Stimulated activated CD4-positive, alpha-beta T cell treated with anti-CD3 and anti-CD28 coated beads, Interleukin-15, amount 100 ng/mL, for 1 hour (primary cell): Measurements from ENCODE around the gene CALB2.
"Not testable (repeated sequence)": the region's sequence is repeated elsewhere in the genome, so short reads cannot be mapped to it uniquely, and the experiment has no call there.

Source experiments
- DNase-seq, 2 donors: peaks; one replicate each; pipeline ENCODE4 v3.0.0-alpha.2; 2020; ENCODE audit warnings: low read depth in 1 of 2, low spot score in 1 of 2

The CALB2 gene

DNA sequence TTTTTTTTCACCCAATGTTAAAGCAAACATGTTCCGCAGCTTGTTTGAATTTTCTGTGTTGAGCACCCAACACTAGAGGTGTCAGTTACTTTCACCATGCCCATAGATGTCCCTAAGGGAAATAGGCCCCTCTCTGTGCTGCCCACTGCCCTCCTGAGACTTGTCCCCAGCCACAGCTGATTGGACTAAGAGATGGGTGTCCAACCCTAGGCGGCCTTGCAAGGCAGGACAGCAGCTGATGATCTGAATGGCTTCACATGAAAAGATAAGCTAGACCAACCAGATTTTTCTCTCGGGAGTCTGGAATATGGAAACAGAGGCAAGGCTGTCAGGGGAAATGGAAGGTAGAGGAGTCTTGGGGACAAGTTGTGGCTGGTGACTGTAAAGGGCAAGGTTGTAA is 6.1 kb upstream of the CALB2 start:
- DNase-seq = no peak

DNA sequence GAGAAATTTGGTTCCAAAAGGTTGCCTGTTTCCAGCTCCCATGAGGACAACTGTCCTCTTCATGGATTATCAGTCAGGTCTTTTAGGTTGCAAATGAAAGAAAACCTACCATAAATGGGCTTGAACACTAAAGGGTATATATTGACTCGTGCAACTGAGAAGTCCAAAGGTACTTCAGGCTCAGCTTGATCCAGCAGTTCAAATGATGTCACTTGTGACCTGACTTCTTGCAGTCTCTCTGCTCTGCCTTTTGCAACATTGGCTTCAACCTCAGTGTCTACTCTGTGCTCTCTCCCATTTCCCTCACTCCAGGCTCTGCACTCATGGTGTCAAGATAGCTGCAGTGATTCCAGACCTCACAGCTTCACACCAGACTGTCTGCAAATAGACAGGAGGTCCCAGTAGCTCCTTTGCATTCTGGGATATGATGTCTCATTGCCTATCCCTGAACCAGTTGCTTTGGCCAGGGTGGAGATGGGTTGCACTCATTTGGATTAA is 5.5 kb upstream of the CALB2 start:
- no peak for DNase-seq

DNA sequence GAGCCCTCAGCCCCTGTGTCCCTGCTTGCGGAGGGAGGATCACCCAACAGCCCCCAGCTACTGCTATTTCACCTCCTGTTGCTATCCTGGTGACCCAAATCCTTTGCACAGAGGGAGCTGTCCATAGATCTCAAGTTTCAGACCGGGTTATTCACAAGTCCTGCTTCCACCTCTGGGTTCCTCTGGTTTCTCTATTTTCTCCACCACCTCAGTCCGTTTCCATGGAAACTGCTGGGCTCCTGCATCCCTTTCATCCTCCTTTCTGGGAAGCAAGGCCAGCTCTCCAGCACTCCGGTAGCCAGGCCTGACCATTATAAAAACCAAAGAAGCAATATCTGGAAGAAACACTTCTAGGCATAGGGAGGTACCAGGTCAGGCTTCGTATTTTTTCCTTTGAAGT is 4.8 kb upstream of the CALB2 start:
- DNase-seq = no peak

DNA sequence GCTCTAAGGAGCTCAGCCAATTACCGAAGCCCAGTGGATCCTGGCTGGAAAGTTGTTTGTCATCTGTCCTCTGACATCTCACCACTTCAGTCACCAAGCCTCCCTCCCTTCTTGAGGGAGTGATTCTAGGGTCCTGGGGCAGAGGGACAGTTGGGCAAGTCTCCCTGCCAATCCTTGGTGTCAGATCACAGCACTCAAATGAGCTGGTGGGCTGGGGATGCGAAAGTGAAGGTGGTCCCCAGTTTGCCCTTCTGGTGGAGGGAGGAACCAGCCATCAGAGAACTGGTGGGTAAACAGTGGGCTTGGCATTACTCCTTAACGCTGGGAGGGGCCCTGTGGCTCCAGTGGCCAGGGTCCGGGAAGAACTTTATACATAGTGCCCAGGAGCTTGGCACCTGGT is 4.4 kb upstream of the CALB2 start:
- no peak for DNase-seq

DNA sequence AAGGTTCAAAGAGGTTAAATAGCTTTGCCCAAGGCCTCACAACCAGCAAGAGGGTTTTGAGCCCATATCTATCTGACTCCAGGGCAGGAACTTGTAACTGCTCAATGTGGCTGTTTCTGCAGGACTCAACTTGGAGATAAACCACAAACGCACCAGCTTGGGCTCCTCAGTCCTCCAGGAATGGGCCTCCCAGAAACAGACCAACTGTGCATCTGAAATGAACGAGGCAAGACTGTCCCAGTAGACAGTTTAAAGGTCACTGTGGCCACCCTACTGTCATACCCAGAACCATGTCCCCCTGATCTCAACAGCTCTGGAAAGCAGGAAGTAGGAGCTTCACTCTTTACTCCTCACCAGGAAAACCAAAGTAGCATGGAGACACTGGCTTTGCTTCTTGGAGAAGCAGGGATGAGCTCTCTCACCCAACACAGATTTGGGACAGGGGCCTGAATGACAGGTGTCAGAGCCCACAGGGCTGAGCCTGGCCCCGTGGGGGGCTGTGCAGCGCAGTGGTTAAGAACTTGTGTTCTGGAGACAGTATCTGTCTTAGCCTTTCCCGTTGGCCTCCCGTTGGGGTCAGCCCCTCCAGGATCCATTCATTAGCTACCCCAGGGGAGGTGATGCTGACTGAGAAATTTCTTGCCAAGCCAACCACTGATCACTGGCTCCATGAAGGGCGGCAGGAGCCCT is 2.3 kb upstream of the CALB2 start:
- no peak for DNase-seq

DNA sequence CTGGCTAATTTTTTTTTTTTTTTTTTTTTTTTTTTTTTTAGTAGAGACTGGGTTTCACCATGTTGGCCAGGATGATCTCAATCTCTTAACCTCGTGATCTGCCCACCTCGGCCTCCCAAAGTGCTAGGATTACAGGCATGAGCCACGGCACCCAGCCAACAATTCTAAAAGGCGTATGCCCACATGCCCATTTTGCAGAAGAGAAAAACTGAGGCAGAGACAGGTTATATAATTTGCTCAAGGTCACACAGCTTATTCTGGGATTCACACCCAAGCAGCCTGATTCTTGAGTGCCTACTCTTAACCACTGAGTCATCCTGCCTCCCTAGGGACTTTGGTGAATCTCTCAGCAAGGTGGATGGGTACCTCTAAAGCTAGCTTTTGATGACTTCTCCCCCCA is 1.6 kb upstream of the CALB2 start:
- DNase-seq = not testable (repeated sequence)

DNA sequence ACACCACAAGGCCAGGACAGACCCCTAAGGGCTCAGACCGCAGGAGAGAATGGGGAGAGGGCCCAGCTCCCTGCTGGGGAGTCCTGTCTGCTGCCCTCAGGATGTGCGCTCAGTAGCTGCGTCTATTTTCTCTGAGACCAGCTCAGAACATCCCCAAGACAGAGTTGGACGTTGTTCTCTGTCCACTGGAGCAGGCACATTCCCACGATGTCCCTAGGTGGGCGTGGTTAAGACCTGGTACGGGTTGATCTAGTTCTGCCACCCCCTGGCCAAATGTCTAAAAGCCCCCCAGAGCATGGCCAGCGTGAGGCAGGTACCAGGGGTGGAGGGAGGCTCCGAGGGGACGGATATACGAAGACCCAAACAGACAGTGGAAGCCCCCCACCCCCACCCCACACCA is 842 bp upstream of the CALB2 start:
- no peak for DNase-seq

DNA sequence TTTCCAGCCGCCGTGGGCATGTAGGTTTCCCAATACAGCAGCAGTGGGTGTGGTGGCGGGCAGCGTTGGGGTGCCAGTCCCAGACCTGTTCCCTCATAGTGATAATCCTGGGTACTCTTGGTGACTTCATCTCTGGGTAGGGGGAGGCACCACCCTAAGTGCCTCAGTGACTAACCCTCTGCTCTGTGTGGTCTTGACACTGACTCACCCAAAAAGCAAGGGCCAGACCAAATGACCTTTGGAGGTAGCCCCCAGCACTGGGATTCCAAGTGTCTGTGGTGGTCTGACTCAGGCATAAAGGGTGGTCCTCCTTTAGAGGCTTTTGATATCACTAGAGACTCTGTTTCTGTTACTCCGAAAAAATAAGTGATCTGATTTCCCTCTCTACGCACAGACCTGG is 908 bp downstream of the CALB2 start:
- DNase-seq = no peak

DNA sequence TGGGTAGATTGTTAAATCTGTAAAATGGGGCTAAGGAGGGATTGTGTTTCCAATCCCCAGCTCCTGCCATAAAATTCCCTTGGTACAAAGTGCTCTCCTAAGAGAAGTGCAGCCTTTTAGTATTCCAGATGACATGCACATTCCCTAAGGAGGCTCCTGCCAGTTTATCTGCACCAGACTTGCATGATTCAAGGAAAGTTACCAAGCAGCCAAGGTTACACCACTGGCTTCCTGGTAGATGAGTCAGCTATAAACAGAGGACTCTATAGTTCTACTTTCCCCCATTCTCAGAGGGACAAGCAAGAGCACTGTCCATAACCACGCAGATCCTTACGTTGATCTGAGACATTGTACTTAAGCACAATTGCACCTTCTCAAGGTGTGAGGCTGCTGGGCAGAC is 1.9 kb downstream of the CALB2 start:
- no peak for DNase-seq

DNA sequence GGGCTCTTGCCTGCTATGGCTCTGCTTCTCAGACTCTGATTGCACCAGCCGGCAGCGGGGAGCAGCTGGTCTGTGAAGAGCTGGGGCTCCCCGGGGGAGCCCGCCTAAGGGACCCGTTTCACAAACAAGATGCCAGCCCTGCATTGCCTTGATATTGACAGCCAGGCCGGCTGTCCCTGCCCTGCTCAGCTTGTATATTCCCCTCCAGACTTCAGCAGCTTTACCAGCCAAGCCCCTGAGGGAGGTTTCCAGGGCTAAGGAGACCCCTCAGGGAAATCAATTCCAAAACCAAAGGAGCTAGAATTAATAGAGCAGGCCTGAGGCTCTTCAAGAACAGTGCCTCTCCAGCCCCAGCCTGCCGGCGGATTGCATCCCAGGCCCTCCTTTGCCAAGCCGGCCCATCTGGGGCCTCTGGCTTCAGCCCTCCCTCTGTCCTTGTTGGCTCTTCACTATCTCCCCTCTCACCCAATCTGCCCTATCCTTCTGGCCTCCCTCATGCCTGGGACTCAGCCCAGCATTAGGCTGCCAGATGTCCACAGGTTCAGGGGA is 5.7 kb downstream of the CALB2 start:
- DNase-seq = no peak

DNA sequence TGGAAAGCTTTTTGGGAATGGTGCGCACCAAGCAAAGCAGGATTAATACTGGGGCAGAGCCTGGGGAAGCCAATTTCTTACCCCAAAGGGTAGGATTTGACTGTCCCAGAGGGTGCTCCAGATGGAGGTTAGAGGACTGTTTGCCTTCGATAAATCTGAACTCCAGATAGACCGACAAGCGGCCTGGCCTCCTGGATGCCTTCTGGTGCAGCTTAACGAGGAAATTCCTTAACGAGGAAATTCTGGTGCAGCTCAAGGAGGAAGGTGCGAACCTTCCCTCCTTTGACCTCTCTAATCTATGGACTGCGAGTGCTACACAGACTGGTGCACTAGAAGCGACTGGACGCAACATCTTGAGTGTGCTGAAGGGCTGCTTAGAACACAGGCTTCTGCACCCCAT is 6.5 kb downstream of the CALB2 start:
- no peak for DNase-seq

DNA sequence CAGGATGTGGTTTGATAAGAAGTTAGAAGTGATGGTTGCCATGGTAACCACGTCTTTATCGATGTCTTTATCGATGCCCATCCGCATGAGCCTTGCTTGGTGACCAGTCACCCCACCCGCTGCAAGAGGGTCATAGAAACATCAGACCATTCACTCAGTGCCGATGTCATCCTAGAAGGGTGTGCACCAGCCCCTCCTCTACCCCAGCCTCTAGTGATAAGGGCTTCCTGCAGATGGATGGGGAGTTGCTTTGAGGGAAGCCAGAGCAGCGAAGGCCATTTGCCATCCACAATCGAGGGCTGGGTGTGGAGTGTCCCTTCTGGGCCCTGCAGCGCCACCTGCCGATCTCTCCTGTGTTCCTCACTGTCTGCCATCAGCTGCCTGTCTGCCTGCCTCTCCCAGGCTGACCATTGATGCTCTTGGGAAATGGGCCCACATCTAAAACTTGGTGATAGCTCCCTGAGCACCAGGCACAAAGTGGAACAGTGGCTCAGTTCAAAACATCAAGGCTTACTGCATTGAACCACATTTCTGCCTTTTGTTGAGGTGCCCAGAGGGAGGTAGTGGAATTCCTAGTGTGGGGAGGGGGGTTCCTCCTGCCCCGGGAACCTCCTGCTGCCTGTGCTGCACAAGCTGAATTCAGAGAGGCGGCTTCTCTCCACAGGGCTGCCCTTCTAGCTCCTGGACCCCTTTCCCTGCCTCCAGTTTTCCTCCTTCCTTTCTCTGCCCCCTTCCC is 8.9 kb downstream of the CALB2 start:
- DNase-seq = no peak

DNA sequence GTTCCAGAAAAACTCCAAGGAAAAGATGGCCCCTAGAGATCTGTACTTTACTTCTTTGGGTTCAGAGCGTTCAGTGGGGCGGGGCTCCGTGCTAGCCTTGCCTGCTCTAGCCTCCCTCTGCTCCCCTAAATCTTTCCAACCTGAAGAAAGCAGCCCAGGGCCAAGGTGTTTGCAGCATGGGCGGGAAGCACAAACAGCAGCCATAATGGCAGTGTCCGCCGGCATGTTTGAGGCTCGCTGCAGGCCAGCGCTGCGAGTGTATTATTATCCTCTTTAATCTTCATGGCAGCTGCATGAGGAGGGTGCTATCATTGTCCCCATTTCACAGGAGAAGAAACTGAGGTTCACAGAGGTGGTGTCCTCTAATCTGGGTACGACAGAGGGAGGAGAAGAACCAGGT is 10.4 kb downstream of the CALB2 start:
- no peak for DNase-seq

DNA sequence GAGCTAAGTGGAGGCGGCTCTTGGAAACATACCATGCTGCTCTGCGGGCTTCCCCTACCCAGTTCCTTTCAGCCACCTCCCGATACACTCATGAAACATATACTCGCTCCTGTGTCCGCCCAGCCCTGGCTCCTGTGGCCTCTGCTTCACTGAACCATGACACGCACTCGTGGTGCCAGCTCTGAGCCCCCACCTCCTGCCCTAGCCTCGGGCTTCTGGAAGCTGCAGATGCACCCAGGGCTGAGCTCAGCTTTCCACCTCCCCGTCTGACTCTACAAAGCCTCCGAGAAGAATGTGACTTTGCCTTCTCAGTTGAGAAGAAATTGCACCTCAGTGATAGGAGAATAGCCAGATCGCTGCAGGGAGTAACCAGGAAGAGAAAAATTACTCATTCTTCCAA is 11.0 kb downstream of the CALB2 start:
- DNase-seq = no peak

DNA sequence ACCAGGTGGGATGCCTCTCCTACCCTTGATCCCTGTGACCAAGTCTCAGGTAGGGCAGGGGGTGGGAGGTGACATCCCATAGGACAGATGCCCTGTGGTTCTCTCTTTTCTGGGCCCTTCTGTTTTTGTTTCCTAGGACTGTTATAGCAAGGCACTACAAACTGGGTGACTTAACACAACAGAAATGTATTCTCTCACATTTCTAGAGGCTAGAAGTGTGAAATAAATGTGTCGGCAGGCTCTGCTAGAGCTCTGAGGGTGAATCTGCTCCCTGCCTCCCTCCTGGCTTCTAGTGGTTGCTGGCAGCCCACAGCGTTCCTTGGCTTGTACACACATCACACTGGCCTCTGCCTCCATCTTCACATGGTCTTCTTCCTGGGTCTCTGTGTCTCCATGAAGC is 12.7 kb downstream of the CALB2 start:
- DNase-seq = no peak

DNA sequence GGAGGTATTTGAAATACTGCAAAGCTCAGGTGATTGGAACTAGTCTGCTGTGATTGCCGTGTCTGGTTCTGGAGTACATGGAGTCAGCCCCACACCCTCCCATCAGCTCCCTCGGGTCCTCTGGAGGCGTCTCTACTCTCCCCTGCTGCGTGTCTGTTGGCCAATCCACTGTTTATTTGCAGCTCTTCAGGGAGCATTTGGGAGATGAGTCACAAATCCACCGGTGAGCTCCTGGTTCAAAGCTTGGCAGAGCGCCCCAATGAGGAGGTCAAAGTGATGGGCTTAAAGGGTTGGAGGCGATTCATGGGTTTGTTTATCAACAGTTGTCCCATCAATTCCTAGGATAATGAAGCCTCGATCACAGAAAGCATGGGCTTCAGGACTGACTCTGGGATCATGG is 14.6 kb downstream of the CALB2 start:
- DNase-seq = no peak

DNA sequence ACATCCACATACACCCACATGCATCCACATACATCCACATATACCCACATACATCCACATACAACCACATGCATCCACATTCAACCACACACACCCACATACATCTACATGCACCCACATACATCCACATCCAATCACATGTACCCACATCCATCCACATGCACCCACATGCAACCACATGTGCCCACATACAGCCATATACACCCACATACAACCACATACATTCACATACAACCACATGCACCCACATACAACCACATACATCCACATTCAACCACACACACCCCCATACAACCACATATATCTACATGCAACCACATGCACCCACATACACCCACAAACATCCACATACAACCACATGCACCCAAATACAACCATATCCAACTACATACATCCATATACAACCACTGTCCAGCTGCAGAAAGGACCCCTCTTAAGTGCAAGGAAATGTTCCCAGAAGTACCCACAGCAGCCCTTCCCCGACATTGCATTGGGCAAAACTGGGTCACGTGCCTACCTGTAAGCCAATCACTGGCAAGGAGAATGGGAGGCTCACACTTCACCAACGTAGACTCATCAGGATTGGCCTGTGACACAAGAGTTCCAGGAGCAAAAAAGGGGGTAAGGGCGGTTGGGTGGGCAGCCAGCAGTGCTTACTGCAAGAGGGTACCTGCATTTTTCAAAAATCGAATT is 18.1 kb downstream of the CALB2 start:
- DNase-seq = no peak

DNA sequence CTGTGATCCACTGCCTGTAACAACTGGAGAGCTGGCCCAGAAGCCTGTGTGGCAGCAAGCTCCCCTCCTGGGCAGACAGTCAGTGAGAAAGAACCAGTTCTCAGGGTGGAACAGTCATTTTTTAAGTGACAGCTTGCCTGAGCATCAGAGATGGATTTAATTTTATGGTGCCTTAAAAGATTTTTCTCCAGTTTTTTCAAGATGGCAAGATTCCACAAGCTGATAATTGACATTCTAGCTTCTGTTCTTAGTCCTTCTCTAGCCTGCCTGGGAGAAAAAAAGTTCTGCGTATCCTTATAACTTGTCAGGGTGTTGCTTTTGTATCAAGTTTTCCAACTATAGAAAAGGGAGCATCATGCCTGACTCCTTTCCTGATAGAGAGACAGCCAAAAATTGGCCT is 21.2 kb downstream of the CALB2 start:
- DNase-seq = no peak

DNA sequence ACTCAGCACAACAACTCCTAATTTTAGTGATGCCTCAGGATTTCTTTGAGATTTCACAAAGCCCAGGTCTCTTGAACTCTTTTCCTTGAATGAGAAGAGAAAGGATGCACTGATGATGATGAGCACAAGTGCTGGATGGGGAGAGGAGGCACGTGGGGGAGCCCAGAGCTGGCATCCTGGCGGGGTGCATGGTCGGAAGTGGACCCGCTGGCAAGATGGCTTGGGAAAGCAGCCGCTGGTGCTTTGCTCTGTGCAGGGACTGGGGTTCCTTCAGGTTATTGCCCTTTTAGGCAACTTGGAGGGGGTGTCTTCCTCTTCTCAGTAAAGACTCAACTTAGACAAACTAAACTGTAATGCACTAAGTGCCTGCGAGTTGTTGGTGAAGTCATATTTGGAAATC is 22.3 kb downstream of the CALB2 start:
- no peak for DNase-seq

DNA sequence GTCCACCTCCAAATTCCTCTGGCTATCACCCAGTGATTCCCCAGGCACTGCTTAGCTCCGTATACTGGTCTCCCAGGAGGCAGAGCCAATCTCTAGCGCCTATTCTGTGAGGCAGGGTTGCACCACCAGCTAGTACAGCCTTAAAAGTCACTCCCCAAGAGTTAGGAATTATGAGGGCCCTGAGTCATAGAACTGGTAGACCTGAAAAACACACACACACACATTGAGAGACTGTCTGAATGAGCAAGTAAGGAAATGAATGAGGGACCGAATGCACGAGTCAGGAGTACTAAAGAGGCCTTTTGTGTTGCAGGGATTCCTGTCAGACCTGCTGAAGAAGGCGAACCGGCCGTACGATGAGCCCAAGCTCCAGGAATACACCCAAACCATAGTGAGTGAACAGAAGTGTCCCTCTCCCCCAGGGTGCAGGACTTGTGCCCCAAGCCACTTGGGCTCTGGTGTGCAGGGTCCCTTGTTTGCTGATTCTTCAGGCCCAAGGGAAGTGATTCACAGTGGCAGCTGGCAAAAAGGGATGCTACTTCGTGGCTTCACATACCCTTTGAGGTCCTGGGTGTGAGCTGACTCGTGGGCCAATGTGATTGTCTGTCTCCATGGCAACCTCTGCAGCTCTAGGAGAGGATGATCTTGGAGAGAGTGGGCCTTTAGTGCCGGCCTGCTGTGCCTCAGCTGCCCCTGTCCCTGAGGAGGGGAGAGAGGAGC is 24.7 kb downstream of the CALB2 start:
- no peak for DNase-seq

DNA sequence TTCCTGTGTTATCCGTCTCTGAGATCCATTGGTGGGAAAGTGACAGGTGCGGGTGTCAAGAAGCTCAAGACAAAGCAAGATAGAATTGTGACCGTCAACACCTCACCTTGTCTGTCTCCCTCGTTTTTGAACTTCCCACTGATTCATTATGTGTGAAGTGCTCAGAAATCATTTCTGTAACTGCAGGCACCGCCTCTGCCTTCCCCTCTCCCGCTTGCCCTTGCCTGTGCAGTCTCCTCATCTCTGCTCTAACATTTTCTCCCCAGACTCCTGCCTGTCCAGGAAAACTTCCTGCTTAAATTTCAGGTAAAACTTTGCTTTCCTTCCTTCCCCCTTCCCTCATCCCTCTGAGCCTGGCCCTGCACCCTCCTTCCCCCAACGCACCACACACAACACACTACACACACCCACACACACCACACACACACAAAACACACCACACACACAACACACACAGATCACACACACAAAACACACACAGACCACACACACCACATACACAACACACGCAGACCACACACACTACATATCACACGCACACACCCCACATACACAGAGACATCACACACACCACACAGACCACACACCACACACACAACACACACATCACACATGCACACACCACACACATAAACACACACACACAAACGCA is 25.7 kb downstream of the CALB2 start:
- DNase-seq = no peak
